Bronchial epithelial cell (primary cell): ENCODE results near the gene TOP3A. TPM values are rescaled to one million over a fixed set of nuclear protein-coding genes. Genes with fewer than 3 reads are reported as not detected.
"Not testable (repeated sequence)": the region's sequence is repeated elsewhere in the genome, so short reads cannot be mapped to it uniquely, and the experiment has no call there.

Experiments used
- DNase-seq: peaks from one replicate; pipeline ENCODE4 v3.0.0-alpha.2; 2010; ENCODE audit warnings: low read depth
- FAIRE-seq: peaks from 2 replicates; lab custom pipeline; 2011; peaks lifted over from hg19 to GRCh38; lab: Jason Lieb, UNC
- H3K27me3 ChIP-seq: 2 replicates; pipeline ENCODE4 v1.5.1; 2011; ENCODE audit warnings: low read length; ENCODE audit not compliant: control insufficient read depth, insufficient read depth
- H3K36me3 ChIP-seq: 2 replicates; pipeline ENCODE4 v1.5.1; 2011; ENCODE audit warnings: low read length; ENCODE audit not compliant: control insufficient read depth, insufficient read depth
- H3K4me3 ChIP-seq: 2 replicates; pipeline ENCODE4 v1.5.1; 2011; ENCODE audit warnings: mild to moderate bottlenecking, low read depth, low read length, control low read depth
- CTCF ChIP-seq: IDR thresholded peaks from 2 replicates; pipeline ENCODE4 v1.5.1; 2011; ENCODE audit warnings: mild to moderate bottlenecking, moderate library complexity, low read length, control low read depth, inconsistent platforms; ENCODE audit not compliant: insufficient read depth, severe bottlenecking
- total RNA-seq: library from RNA; depleted of rRNA; stranded (reverse); fragments of >200 nt; gene quantifications from 2 replicates; pipeline ENCODE4 v1.2.1, GENCODE V29; 2014

Gene TOP3A
- total RNA-seq, 1 donor from 2014 or later, result 22.4 TPM

- no peak for FAIRE-seq
Measured at GRCh38 chr17:18360518-18360917, 45.7 kb upstream of the TOP3A start.

GRCh38 chr17:18356624-18357023, 41.8 kb upstream of the TOP3A start:
- Histone ChIP-seq H3K36me3 (peaks cover 7% of the 10 kb centered on the region), H3K4me3 (no peak overlapping the region), H3K27me3 (no peaks in the 10 kb centered on the region)
- no peak for TF ChIP-seq CTCF
- FAIRE-seq (no peak), DNase-seq (no peak)

More at GRCh38 chr17:18360518-18360917, 45.7 kb upstream of the TOP3A start:
- Histone ChIP-seq H3K4me3 (no peak overlapping the region), H3K36me3 (no peaks in the 10 kb centered on the region), H3K27me3 (no peaks in the 10 kb centered on the region)
- no peak for DNase-seq
- no peak for TF ChIP-seq CTCF

GRCh38 chr17:18353541-18353940, 38.7 kb upstream of the TOP3A start:
- FAIRE-seq (no peak), DNase-seq (no peak)
- Histone ChIP-seq H3K4me3 (no peak overlapping the region), H3K27me3 (no peaks in the 10 kb centered on the region), H3K36me3 (peaks cover 7% of the 10 kb centered on the region)
- no peak for TF ChIP-seq CTCF

GRCh38 chr17:18344021-18344420, 29.2 kb upstream of the TOP3A start:
- FAIRE-seq (no peak), DNase-seq (no peak)
- no peaks in the 10 kb centered on the region for H3K27me3 ChIP-seq
- TF ChIP-seq CTCF, result no peak
- H3K36me3 ChIP-seq, result peaks cover 13% of the 10 kb centered on the region
- H3K4me3 ChIP-seq, result no peak overlapping the region

- no peak for DNase-seq
- TF ChIP-seq CTCF, result no peak
- Histone ChIP-seq H3K27me3 (no peaks in the 10 kb centered on the region), H3K4me3 (no peak overlapping the region), H3K36me3 (peaks cover 12% of the 10 kb centered on the region)
- FAIRE-seq, result no peak
Measured at GRCh38 chr17:18339933-18340332, 25.1 kb upstream of the TOP3A start.

GRCh38 chr17:18338158-18338557, 23.4 kb upstream of the TOP3A start:
- not testable (repeated sequence) for H3K4me3 ChIP-seq, FAIRE-seq, H3K27me3 ChIP-seq, DNase-seq
- H3K36me3 ChIP-seq, result peaks cover 11% of the 10 kb centered on the region
